Astrocyte (in vitro differentiated cells and primary cell): Measurements from ENCODE around the gene NMT1. TPM values are rescaled to one million over a fixed set of nuclear protein-coding genes. Genes with fewer than 3 reads are reported as not detected.
A peak's percentile ranks its signal among the peaks of the same experiment; 100 is the strongest.
"Not testable (repeated sequence)": the region's sequence is repeated elsewhere in the genome, so short reads cannot be mapped to it uniquely, and the experiment has no call there.

ENCODE experiments used
- DNase-seq: peaks from one replicate; pipeline ENCODE4 v3.0.0-alpha.2; 2010; ENCODE audit warnings: low read depth
- FAIRE-seq: peaks from 2 replicates; lab custom pipeline; 2011; peaks lifted over from hg19 to GRCh38; lab: Jason Lieb, UNC
- H2AFZ ChIP-seq: 2 replicates; pipeline ENCODE4 v1.6.0; 2012; ENCODE audit warnings: low read depth, low read length, inconsistent platforms
- H3K27ac ChIP-seq: 2 replicates; pipeline ENCODE4 v1.5.1; 2011; ENCODE audit warnings: low read depth, low read length, inconsistent platforms
- H3K27me3 ChIP-seq: 2 replicates; pipeline ENCODE4 v1.6.0; 2011; ENCODE audit warnings: low read length, inconsistent platforms; ENCODE audit not compliant: insufficient read depth
- H3K36me3 ChIP-seq: 2 replicates; pipeline ENCODE4 v1.5.1; 2011; ENCODE audit warnings: low read length, inconsistent platforms; ENCODE audit not compliant: insufficient read depth
- H3K4me1 ChIP-seq: 2 replicates; pipeline ENCODE4 v1.5.1; 2011; ENCODE audit warnings: low read length, inconsistent platforms; ENCODE audit not compliant: insufficient read depth
- H3K4me2 ChIP-seq: 2 replicates; pipeline ENCODE4 v1.6.0; 2012; ENCODE audit warnings: low read length, inconsistent platforms
- H3K4me3 ChIP-seq: 2 replicates; pipeline ENCODE4 v1.5.1; 2011; ENCODE audit warnings: low read depth, mild to moderate bottlenecking, low read length, inconsistent platforms; ENCODE audit not compliant: insufficient read depth
- H3K79me2 ChIP-seq: 2 replicates; pipeline ENCODE4 v1.6.0; 2012; ENCODE audit warnings: mild to moderate bottlenecking, low read length, inconsistent platforms; ENCODE audit not compliant: insufficient read depth
- H3K9ac ChIP-seq: 2 replicates; pipeline ENCODE4 v1.6.0; 2012; ENCODE audit warnings: mild to moderate bottlenecking, low read length, inconsistent platforms
- H3K9me3 ChIP-seq: 2 replicates; pipeline ENCODE4 v1.5.1; 2012; ENCODE audit warnings: low read depth, mild to moderate bottlenecking, low read length, inconsistent platforms; ENCODE audit not compliant: insufficient read depth
- H4K20me1 ChIP-seq: 2 replicates; pipeline ENCODE4 v1.6.0; 2012; ENCODE audit warnings: low read length, inconsistent platforms; ENCODE audit not compliant: insufficient read depth
- H3K27ac Mint-ChIP-seq: one replicate; pipeline ENCODE4 v1.8.0; 2021; ENCODE audit warnings: mild to moderate bottlenecking, mixed read lengths; ENCODE audit not compliant: unreplicated experiment
- H3K27me3 Mint-ChIP-seq: one replicate; pipeline ENCODE4 v1.8.0; 2021; ENCODE audit warnings: low read depth, mixed read lengths; ENCODE audit not compliant: unreplicated experiment
- H3K36me3 Mint-ChIP-seq: one replicate; pipeline ENCODE4 v1.8.0; 2021; ENCODE audit warnings: low read depth, mixed read lengths; ENCODE audit not compliant: unreplicated experiment
- H3K4me1 Mint-ChIP-seq: one replicate; pipeline ENCODE4 v1.8.0; 2021; ENCODE audit warnings: low read depth, mixed read lengths; ENCODE audit not compliant: unreplicated experiment
- H3K4me3 Mint-ChIP-seq: one replicate; pipeline ENCODE4 v1.8.0; 2021; ENCODE audit warnings: mild to moderate bottlenecking, moderate library complexity, mixed read lengths; ENCODE audit not compliant: unreplicated experiment
- H3K9me3 Mint-ChIP-seq: one replicate; pipeline ENCODE4 v1.8.0; 2021; ENCODE audit warnings: mild to moderate bottlenecking, mixed read lengths; ENCODE audit not compliant: unreplicated experiment
- CTCF ChIP-seq: IDR thresholded peaks from 2 replicates; pipeline ENCODE4 v1.5.1; 2011; ENCODE audit warnings: low read depth, mild to moderate bottlenecking, inconsistent platforms, low read length, moderate library complexity; ENCODE audit not compliant: insufficient read depth
- EZH2 ChIP-seq: IDR thresholded peaks from 2 replicates; pipeline ENCODE4 v1.6.1; 2012; ENCODE audit warnings: mild to moderate bottlenecking, low read length, inconsistent platforms; ENCODE audit not compliant: insufficient read depth
- total RNA-seq: library from RNA; stranded (reverse); gene quantifications from 2 replicates; pipeline ENCODE4 v1.2.1, GENCODE V29; 2021

NMT1 gene
- total RNA-seq, 1 donor from 2014 or later = 114 TPM

- peaks cover 4% of the 10 kb centered on the region for H3K36me3 Mint-ChIP-seq
- peak overlapping the region; percentile 81 for H3K27ac Mint-ChIP-seq
- H4K20me1 ChIP-seq = no peaks in the 10 kb centered on the region
- peaks cover 41% of the 10 kb centered on the region for H3K4me1 ChIP-seq
- no peaks in the 10 kb centered on the region for H3K9me3 ChIP-seq
- peak overlapping the region; percentile 63 for H3K4me2 ChIP-seq
- H3K27me3 ChIP-seq = no peaks in the 10 kb centered on the region
- TF ChIP-seq EZH2 = no peak
- peak; percentile 86 for DNase-seq
- no peak overlapping the region for H3K4me3 ChIP-seq
- H3K9me3 Mint-ChIP-seq = no peaks in the 10 kb centered on the region
- no peaks in the 10 kb centered on the region for H3K36me3 ChIP-seq
- H3K27ac ChIP-seq = peak overlapping the region; percentile 74
- peak; percentile 47 for FAIRE-seq
- H2AFZ ChIP-seq = no peak overlapping the region
- peaks cover 28% of the 10 kb centered on the region for H3K4me1 Mint-ChIP-seq
- H3K27me3 Mint-ChIP-seq = no peaks in the 10 kb centered on the region
- peaks cover 51% of the 10 kb centered on the region for H3K79me2 ChIP-seq
- H3K4me3 Mint-ChIP-seq = no peak overlapping the region
- peak overlapping the region; percentile 54 for H3K9ac ChIP-seq
Measured at GRCh38 chr17:45123930-45124796, 63.0 kb downstream of the NMT1 start.

DNA sequence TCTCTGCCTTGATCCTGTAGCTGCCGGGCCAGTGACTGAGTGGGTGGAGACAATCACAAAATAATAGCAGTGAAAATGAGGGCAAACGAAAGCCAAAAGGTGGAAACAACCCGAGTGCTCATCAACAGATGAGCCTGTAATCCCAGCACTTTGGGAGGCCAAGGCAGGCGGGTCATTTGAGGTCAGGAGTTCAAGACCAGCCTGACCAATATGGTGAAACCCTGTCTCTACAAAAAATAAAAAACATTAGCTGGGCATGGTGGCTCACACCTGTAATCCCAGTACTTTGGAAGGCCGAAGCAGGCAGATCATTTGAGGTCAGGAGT lies 63.6 kb downstream of the NMT1 start:
- not testable (repeated sequence) for H3K36me3 Mint-ChIP-seq, DNase-seq, H3K9me3 ChIP-seq, H3K27me3 Mint-ChIP-seq, FAIRE-seq, H3K4me3 ChIP-seq, H3K36me3 ChIP-seq, H3K9me3 Mint-ChIP-seq, H3K27ac Mint-ChIP-seq, H3K4me3 Mint-ChIP-seq, H3K27me3 ChIP-seq, H4K20me1 ChIP-seq, H2AFZ ChIP-seq
- H3K4me1 Mint-ChIP-seq = peaks cover 34% of the 10 kb centered on the region
- peak overlapping the region; percentile 63 for H3K4me2 ChIP-seq
- H3K4me1 ChIP-seq = peaks cover 45% of the 10 kb centered on the region
- peak overlapping the region; percentile 74 for H3K27ac ChIP-seq
- peak overlapping the region; percentile 54 for H3K9ac ChIP-seq
- peaks cover 57% of the 10 kb centered on the region for H3K79me2 ChIP-seq

- H3K9me3 ChIP-seq = no peaks in the 10 kb centered on the region
- no peak for FAIRE-seq
- TF ChIP-seq EZH2 (no peak), CTCF (no peak)
- H3K4me3 ChIP-seq = no peak overlapping the region
- Mint-ChIP-seq H3K4me1 (peaks cover 34% of the 10 kb centered on the region), H3K27me3 (no peaks in the 10 kb centered on the region), H3K9me3 (no peaks in the 10 kb centered on the region), H3K36me3 (peaks cover 4% of the 10 kb centered on the region), H3K27ac (peak overlapping the region; percentile 18), H3K4me3 (no peak overlapping the region)
- H3K27ac ChIP-seq = no peak overlapping the region
- H3K36me3 ChIP-seq = no peaks in the 10 kb centered on the region
- no peak overlapping the region for H3K4me2 ChIP-seq
- no peak for DNase-seq
- peaks cover 50% of the 10 kb centered on the region for H3K4me1 ChIP-seq
- no peak overlapping the region for H3K9ac ChIP-seq
- H4K20me1 ChIP-seq = peaks cover under 1% of the 10 kb centered on the region
- H2AFZ ChIP-seq = no peak overlapping the region
- peaks cover 65% of the 10 kb centered on the region for H3K79me2 ChIP-seq
- H3K27me3 ChIP-seq = no peaks in the 10 kb centered on the region
Measured at GRCh38 chr17:45125509-45125908, 64.4 kb downstream of the NMT1 start.
